Muscle of arm (tissue), 14 donors: ENCODE data around the gene CCNT1. TPM values are rescaled to one million over a fixed set of nuclear protein-coding genes. Genes with fewer than 3 reads are reported as not detected.
"Not testable (repeated sequence)": the region's sequence is repeated elsewhere in the genome, so short reads cannot be mapped to it uniquely, and the experiment has no call there.

ENCODE experiments used
- DNase-seq: peaks from one replicate; pipeline ENCODE4 v3.0.0-alpha.2; 2013
- long read RNA-seq, 11 donors: transcript quantifications; one replicate each; lab custom pipeline, GENCODE V29; 2026
- polyA plus RNA-seq, 12 donors: library from polyadenylated mRNA; unstranded; fragments of 120-200 nt; gene quantifications; one replicate each; pipeline ENCODE4 v1.2.1, GENCODE V29; 2013; ENCODE audit not compliant: insufficient read length in 12 of 12

Gene CCNT1
- polyA plus RNA-seq = 10 to 100 TPM in 11 of 12 donors, not detected in 1; 15.9 to 46.1 (median 20.3) TPM
- long read RNA-seq, donor 1, full-length matches to known transcripts = 12 of 12 reads
- long read RNA-seq, donor 1, partial matches to known transcripts = 0 of 12 reads
- long read RNA-seq, donor 1, other reads (novel, unspliced or antisense) = 0 of 12 reads
- long read RNA-seq, donor 2, full-length matches to known transcripts = 3 of 3 reads
- long read RNA-seq, donor 2, partial matches to known transcripts = 0 of 3 reads
- long read RNA-seq, donor 2, other reads (novel, unspliced or antisense) = 0 of 3 reads
- long read RNA-seq, donor 3, partial matches to known transcripts = 0 of 4 reads
- long read RNA-seq, donor 3, other reads (novel, unspliced or antisense) = 0 of 4 reads
- long read RNA-seq, donor 4, full-length matches to known transcripts = 3 of 3 reads
- long read RNA-seq, donor 4, partial matches to known transcripts = 0 of 3 reads
- long read RNA-seq, donor 4, other reads (novel, unspliced or antisense) = 0 of 3 reads
- long read RNA-seq, donor 5 = 0 reads
- long read RNA-seq, donor 6, full-length matches to known transcripts = 4 of 4 reads
- long read RNA-seq, donor 6, partial matches to known transcripts = 0 of 4 reads
- long read RNA-seq, donor 6, other reads (novel, unspliced or antisense) = 0 of 4 reads
- long read RNA-seq, donor 7, full-length matches to known transcripts = 6 of 6 reads
- long read RNA-seq, donor 7, partial matches to known transcripts = 0 of 6 reads
- long read RNA-seq, donor 7, other reads (novel, unspliced or antisense) = 0 of 6 reads
- long read RNA-seq, donor 8, full-length matches to known transcripts = 4 of 4 reads
- long read RNA-seq, donor 8, partial matches to known transcripts = 0 of 4 reads
- long read RNA-seq, donor 8, other reads (novel, unspliced or antisense) = 0 of 4 reads
- long read RNA-seq, donor 9 = 0 reads
- long read RNA-seq, donor 10, full-length matches to known transcripts = 4 of 4 reads
- long read RNA-seq, donor 10, partial matches to known transcripts = 0 of 4 reads
- long read RNA-seq, donor 10, other reads (novel, unspliced or antisense) = 0 of 4 reads
- long read RNA-seq, donor 11, full-length matches to known transcripts = 3 of 3 reads
- long read RNA-seq, donor 11, partial matches to known transcripts = 0 of 3 reads
- long read RNA-seq, donor 11, other reads (novel, unspliced or antisense) = 0 of 3 reads

- peak; percentile 100 for DNase-seq
These were observed at the start of gene CCNT1 for GRCh38 chr12:48716493-48717251. CCNT1 (minus strand) TSS chr12:48716707; CDS start chr12:48716675, 32 bp downstream.

GRCh38 chr12:48765753-48766162 is 49.3 kb upstream of the CCNT1 start:
- no peak for DNase-seq

GRCh38 chr12:48764521-48764920 is 48.0 kb upstream of the CCNT1 start:
- no peak for DNase-seq

GRCh38 chr12:48758737-48759136 is 42.2 kb upstream of the CCNT1 start:
- DNase-seq = no peak

GRCh38 chr12:48758186-48758585 is 41.7 kb upstream of the CCNT1 start:
- DNase-seq = no peak

GRCh38 chr12:48750769-48751356 is 34.4 kb upstream of the CCNT1 start:
- DNase-seq = no peak

- no peak for DNase-seq
These were observed 33.7 kb upstream of the CCNT1 start for GRCh38 chr12:48750215-48750614.

GRCh38 chr12:48744251-48745008 is 27.9 kb upstream of the CCNT1 start:
- no peak for DNase-seq

- DNase-seq = no peak
These were observed 23.2 kb upstream of the CCNT1 start for GRCh38 chr12:48739618-48740269.

GRCh38 chr12:48736456-48736855 is 19.9 kb upstream of the CCNT1 start:
- DNase-seq = no peak

GRCh38 chr12:48728807-48729206 is 12.3 kb upstream of the CCNT1 start:
- no peak for DNase-seq

- DNase-seq = not testable (repeated sequence)
These were observed 4.2 kb upstream of the CCNT1 start for GRCh38 chr12:48720737-48721136.

GRCh38 chr12:48720171-48720570 is 3.7 kb upstream of the CCNT1 start:
- not testable (repeated sequence) for DNase-seq

- not testable (repeated sequence) for DNase-seq
These were observed 2.5 kb upstream of the CCNT1 start for GRCh38 chr12:48719002-48719401.

GRCh38 chr12:48717252-48717695 is 767 bp upstream of the CCNT1 start:
- DNase-seq = peak; percentile 10

- no peak for DNase-seq
These were observed 377 bp downstream of the CCNT1 start for GRCh38 chr12:48716168-48716492.

- DNase-seq = no peak
These were observed 4.3 kb downstream of the CCNT1 start for GRCh38 chr12:48712209-48712608.

- DNase-seq = not testable (repeated sequence)
These were observed 17.7 kb downstream of the CCNT1 start for GRCh38 chr12:48698822-48699221.

GRCh38 chr12:48696626-48697025 is 19.9 kb downstream of the CCNT1 start:
- no peak for DNase-seq

- DNase-seq = no peak
These were observed 20.6 kb downstream of the CCNT1 start for GRCh38 chr12:48695859-48696258.
